IMR-90 (cell line): ENCODE data around the gene PSMB3. TPM values are rescaled to one million over a fixed set of nuclear protein-coding genes. Genes with fewer than 3 reads are reported as not detected.

Experiments used
- ATAC-seq: fragments of 200-7000 bp; cut with Tn5 transposase; 2 replicates; pipeline ENCODE4 v1.9.1; 2020; ENCODE audit warnings: low read depth, mild to moderate bottlenecking, moderate library complexity
- BruUV-seq: library from RNA; stranded (reverse); fragments of 400-500 nt; replicated peaks from 2 replicates; lab custom pipeline; 2021; lab: Mats Ljungman, UMichigan
- CTCF ChIA-PET: fragments of 300-600 bp; formaldehyde crosslinking; extraction: SDS; loops from one replicate; lab custom pipeline; 2021; ENCODE audit warnings: antibody characterized with exemption; lab: Yijun Ruan, JAX
- POLR2A ChIA-PET: fragments of 300-600 bp; sonication (Branson Sonifier 250); formaldehyde crosslinking; loops from one replicate; lab custom pipeline; 2022; ENCODE audit warnings: antibody characterized with exemption; ENCODE audit not compliant: unreplicated experiment; lab: Charles Lee
- DNase-seq: peaks from one replicate; pipeline ENCODE4 v3.0.0; 2013
- H2AFZ ChIP-seq: replicated peaks from 2 replicates; pipeline ENCODE3; 2013; ENCODE audit warnings: low read length, mild to moderate bottlenecking; ENCODE audit not compliant: poor library complexity
- H2AK5ac ChIP-seq: 2 replicates; pipeline ENCODE4 v1.6.1; 2013; ENCODE audit warnings: low read depth, low read length, inconsistent platforms
- H2AK9ac ChIP-seq: replicated peaks from 2 replicates; pipeline ENCODE3; 2013; ENCODE audit warnings: mild to moderate bottlenecking, low read depth, low read length, moderate library complexity; ENCODE audit not compliant: poor library complexity
- H2BK120ac ChIP-seq: 2 replicates; pipeline ENCODE4 v1.6.1; 2013; ENCODE audit warnings: low read depth, low read length, inconsistent platforms
- H2BK15ac ChIP-seq: 3 replicates; pipeline ENCODE4 v1.6.1; 2013; ENCODE audit warnings: low read depth, low read length, inconsistent platforms
- H2BK20ac ChIP-seq: 2 replicates; pipeline ENCODE4 v1.6.1; 2013; ENCODE audit warnings: low read depth, mild to moderate bottlenecking, inconsistent platforms, low read length, moderate library complexity
- H2BK5ac ChIP-seq: 2 replicates; pipeline ENCODE4 v1.6.1; 2013; ENCODE audit warnings: mild to moderate bottlenecking, low read depth, low read length, inconsistent platforms; ENCODE audit not compliant: poor library complexity, severe bottlenecking
- H3K14ac ChIP-seq: replicated peaks from 2 replicates; pipeline ENCODE4 v1.6.1; 2013; ENCODE audit warnings: low read depth, low read length, inconsistent platforms
- H3K18ac ChIP-seq: 2 replicates; pipeline ENCODE4 v1.6.1; 2013; ENCODE audit warnings: low read depth, low read length, control low read depth
- H3K23ac ChIP-seq: 2 replicates; pipeline ENCODE4 v1.6.1; 2013; ENCODE audit warnings: low read depth, low read length, inconsistent platforms
- H3K27ac ChIP-seq: 2 replicates; pipeline ENCODE4 v1.5.1; 2013; ENCODE audit warnings: mild to moderate bottlenecking, control low read depth, low read length; ENCODE audit not compliant: insufficient read depth
- H3K27me3 ChIP-seq: 2 replicates; pipeline ENCODE4 v1.6.1; 2013; ENCODE audit warnings: low read length; ENCODE audit not compliant: control insufficient read depth, insufficient read depth
- H3K36me3 ChIP-seq: 2 replicates; pipeline ENCODE4 v1.6.1; 2013; ENCODE audit warnings: low read length, mixed read lengths; ENCODE audit not compliant: control insufficient read depth, insufficient read depth
- H3K4ac ChIP-seq: 2 replicates; pipeline ENCODE4 v1.6.1; 2013; ENCODE audit warnings: low read depth, low read length, inconsistent platforms
- H3K4me1 ChIP-seq: 2 replicates; pipeline ENCODE4 v1.6.1; 2013; ENCODE audit warnings: low read length, mixed read lengths; ENCODE audit not compliant: control insufficient read depth, insufficient read depth
- H3K4me2 ChIP-seq: 2 replicates; pipeline ENCODE4 v1.6.1; 2013; ENCODE audit warnings: low read depth, mild to moderate bottlenecking, control low read depth, low read length, moderate library complexity
- H3K4me3 ChIP-seq: 2 replicates; pipeline ENCODE4 v1.5.1; 2013; ENCODE audit warnings: low read depth, mild to moderate bottlenecking, control low read depth, low read length, moderate library complexity; ENCODE audit not compliant: insufficient read depth
- H3K56ac ChIP-seq: 2 replicates; pipeline ENCODE4 v1.6.1; 2013; ENCODE audit warnings: low read length, inconsistent platforms; ENCODE audit not compliant: insufficient read depth; ENCODE audit errors: extremely low read depth
- H3K79me1 ChIP-seq, 2 experiments: 2 replicates each; pipeline ENCODE4 v1.6.1; 2013; ENCODE audit warnings: low read length in 2 of 2, inconsistent platforms in 1 of 2, low read depth in 1 of 2
- H3K9ac ChIP-seq: 2 replicates; pipeline ENCODE4 v1.6.1; 2013; ENCODE audit warnings: low read depth, low read length, control low read depth
- H3K9me1 ChIP-seq: 2 replicates; pipeline ENCODE4 v1.6.1; 2013; ENCODE audit warnings: low read length, inconsistent platforms; ENCODE audit not compliant: insufficient read depth
- H3K9me3 ChIP-seq: 2 replicates; pipeline ENCODE4 v1.6.1; 2013; ENCODE audit warnings: low read length; ENCODE audit not compliant: control insufficient read depth, insufficient read depth
- H4K20me1 ChIP-seq: 2 replicates; pipeline ENCODE4 v1.6.1; 2013; ENCODE audit warnings: low read length, inconsistent platforms; ENCODE audit not compliant: insufficient read depth
- H4K5ac ChIP-seq: 2 replicates; pipeline ENCODE4 v1.6.1; 2013; ENCODE audit warnings: mild to moderate bottlenecking, low read depth, low read length, control low read depth
- H4K8ac ChIP-seq, 2 experiments: 2 replicates each; pipeline ENCODE4 v1.6.1; 2013; ENCODE audit warnings: low read depth in 2 of 2, low read length in 2 of 2, control low read depth in 1 of 2, inconsistent platforms in 1 of 2
- H4K91ac ChIP-seq: 2 replicates; pipeline ENCODE4 v1.6.1; 2013; ENCODE audit warnings: low read depth, low read length, inconsistent platforms; ENCODE audit not compliant: insufficient read depth
- CEBPB ChIP-seq: IDR thresholded peaks from 2 replicates; pipeline ENCODE4 v1.6.1; 2012; ENCODE audit warnings: low read depth, low read length, improper control_type of control experiment
- CHD1 ChIP-seq: IDR thresholded peaks from 2 replicates; pipeline ENCODE4 v1.6.1; 2012; ENCODE audit warnings: low read depth, low read length, improper control_type of control experiment
- FOS ChIP-seq: fragments of 150-350 bp; IDR thresholded peaks from 2 replicates; pipeline ENCODE4 v1.6.1; 2016; ENCODE audit warnings: low read depth, low read length
- MAFK ChIP-seq: IDR thresholded peaks from 2 replicates; pipeline ENCODE4 v1.6.1; 2012; ENCODE audit warnings: low read depth, low read length, improper control_type of control experiment
- MXI1 ChIP-seq: IDR thresholded peaks from 2 replicates; pipeline ENCODE4 v1.6.1; 2012; ENCODE audit warnings: low read depth, mild to moderate bottlenecking, low read length, moderate library complexity, borderline replicate concordance
- NFE2L2 ChIP-seq: fragments of 150-350 bp; IDR thresholded peaks from 2 replicates; pipeline ENCODE4 v1.6.1; 2016; ENCODE audit warnings: low read depth, mild to moderate bottlenecking, low read length
- POLR2A ChIP-seq: IDR thresholded peaks from 2 replicates; pipeline ENCODE4 v1.6.1; 2012; ENCODE audit warnings: mild to moderate bottlenecking, low read depth, low read length
- RAD21 ChIP-seq: IDR thresholded peaks from 2 replicates; pipeline ENCODE4 v1.6.1; 2012; ENCODE audit warnings: low read length, improper control_type of control experiment
- RCOR1 ChIP-seq: IDR thresholded peaks from 2 replicates; pipeline ENCODE4 v1.6.1; 2012; ENCODE audit warnings: mild to moderate bottlenecking, low read length, improper control_type of control experiment; ENCODE audit not compliant: insufficient replicate concordance
- RFX5 ChIP-seq: IDR thresholded peaks from 2 replicates; pipeline ENCODE4 v1.8.0; 2012; ENCODE audit warnings: low read depth, mild to moderate bottlenecking, low read length, moderate library complexity
- SMC3 ChIP-seq: fragments of 150-350 bp; IDR thresholded peaks from 2 replicates; pipeline ENCODE4 v1.6.1; 2016; ENCODE audit warnings: low read depth, mild to moderate bottlenecking, antibody characterized with exemption, low read length, moderate library complexity
- WGBS, 2 experiments: methylation state at CpG; one replicate each; pipeline versions ENCODE4 v1.1.5 to v1.1.7; 2013; ENCODE audit warnings: missing lambda C conversion rate in 2 of 2; ENCODE audit not compliant: insufficient read length in 1 of 2; ENCODE audit errors: extremely low coverage in 2 of 2; 5-methylcytosine and 5-hydroxymethylcytosine counted together
- dilution Hi-C: fragments of 300-500 bp; cut with HindIII; formaldehyde crosslinking; loops from one replicate; pipeline ENCODE4 v1.14.3; 2018; ENCODE audit warnings: low sequenced_read_pairs; ENCODE audit not compliant: unreplicated experiment
- in situ Hi-C: fragments of 300-500 bp; cut with MboI; formaldehyde crosslinking; loops from 3 replicates; pipeline ENCODE4 v1.14.3; 2019; ENCODE audit warnings: low sequenced_read_pairs, inconsistent platforms, mixed read lengths
- intact Hi-C: fragments of 100-400 bp; cut with micrococcal nuclease; formaldehyde crosslinking; loops from 2 replicates; pipeline ENCODE4 v1.10.0; 2022
- polyA plus RNA-seq, 3 experiments: library from polyadenylated mRNA; depleted of rRNA; stranded (reverse); fragments of >200 nt; gene quantifications; 2 replicates each; pipeline ENCODE4 v1.2.3, GENCODE V29; 2012; ENCODE audit warnings: low replicate concordance in 1 of 3
- total RNA-seq: library from RNA; depleted of rRNA; stranded (reverse); fragments of >200 nt; gene quantifications from 2 replicates; pipeline ENCODE4 v1.2.3, GENCODE V29; 2012
- TF ChIP-seq, protein P1 (sequence below): conservative IDR thresholded peaks from 2 replicates; pipeline ENCODE4 v1.5.1; 2012; ENCODE audit warnings: mild to moderate bottlenecking, low read depth, low read length, improper control_type of control experiment
- TF ChIP-seq, protein P2 (sequence below): fragments of 150-350 bp; IDR thresholded peaks from 2 replicates; pipeline ENCODE4 v1.6.1; 2016; ENCODE audit warnings: low read depth, mild to moderate bottlenecking, low read length, moderate library complexity, borderline replicate concordance
- TF ChIP-seq, protein P3 (sequence below): fragments of 150-350 bp; IDR thresholded peaks from 2 replicates; pipeline ENCODE4 v1.6.1; 2017; ENCODE audit warnings: mild to moderate bottlenecking, antibody characterized with exemption, low read length, low read depth

PSMB3 gene
- total and polyA plus RNA-seq, 2 of the 4 experiments (the other 2 are of a cell fraction), result 480 to 828 TPM

DNA sequence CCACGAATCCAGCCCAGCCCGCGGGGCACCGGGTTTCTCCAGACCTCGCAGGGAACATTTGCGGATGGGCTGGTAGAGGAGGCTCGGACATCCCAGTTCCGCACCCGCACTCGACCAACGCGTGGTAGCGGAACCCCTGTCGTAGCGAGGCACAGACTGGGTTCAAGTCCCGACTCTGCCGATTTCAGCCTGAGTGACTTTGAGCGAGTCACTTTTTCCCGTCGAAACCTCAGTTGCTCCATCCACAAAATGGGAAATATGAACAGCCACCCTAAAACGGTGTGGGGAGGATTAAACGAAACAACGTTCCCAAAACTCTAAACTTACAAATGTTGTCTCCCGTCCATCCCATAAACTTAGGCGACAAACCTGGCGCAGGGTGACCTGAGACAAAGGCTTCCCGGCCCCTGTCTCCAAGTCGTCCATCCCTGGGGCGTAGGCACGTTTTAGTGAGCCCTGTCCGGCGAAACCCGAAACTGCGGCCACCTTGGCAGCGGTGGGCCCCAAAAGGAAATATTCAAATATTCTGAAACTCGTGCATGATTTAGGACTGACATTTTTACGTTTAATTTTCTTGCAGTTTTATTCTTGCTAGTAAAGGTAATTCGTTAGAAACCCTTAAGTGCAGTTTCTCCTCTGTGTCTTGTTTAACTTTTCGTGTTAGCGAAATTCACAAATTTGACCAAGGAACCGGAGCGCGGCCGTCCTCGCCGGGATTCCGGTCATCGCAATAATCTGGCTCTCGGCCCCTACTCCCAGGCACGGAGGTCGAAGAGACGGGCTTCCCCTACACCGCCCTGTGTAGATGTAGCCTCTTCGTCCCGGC is 49.4 kb upstream of the PSMB3 start:
- Histone ChIP-seq H4K91ac (peak overlapping the region; percentile 18), H2BK5ac (no peak overlapping the region), H3K4me1 (peaks cover 17% of the 10 kb centered on the region), H3K9me1 (peaks cover 17% of the 10 kb centered on the region), H3K79me1 (peaks cover 15 to 54% of the 10 kb centered on the region in 2 experiments; a peak in 3 of 4 replicates), H2BK20ac (no peak overlapping the region), H2AK9ac (peak overlapping the region; percentile 95), H2AK5ac (peak overlapping the region; percentile 33; the same call in 1 of the 2 replicates), H3K4ac (peak overlapping the region; percentile 68), H2BK15ac (no peak overlapping the region), H2AFZ (peak overlapping the region; percentile 94), H3K9me3 (no peaks in the 10 kb centered on the region), H3K36me3 (peaks cover 6% of the 10 kb centered on the region; the same call in 1 of the 2 replicates), H4K20me1 (peaks cover 20% of the 10 kb centered on the region; the same call in 1 of the 2 replicates), H2BK120ac (no peak overlapping the region), H3K4me3 (peak overlapping the region; percentile 95), H3K56ac (peak overlapping the region; percentile 57; the same call in 1 of the 2 replicates), H3K9ac (peak overlapping the region; percentile 95), H3K23ac (peak overlapping the region; percentile 69), H3K27me3 (no peaks in the 10 kb centered on the region), H3K4me2 (peak overlapping the region; percentile 100), H4K8ac (peak overlapping the region; percentile 93 to 99), H3K14ac (peak overlapping the region; percentile 38; the same call in 1 of the 2 replicates), H3K18ac (no peak overlapping the region), H3K27ac (peak overlapping the region; percentile 8; the same call in 1 of the 2 replicates), H4K5ac (peak overlapping the region; percentile 7; the same call in 1 of the 2 replicates)
- no TSS peak for BruUV-seq
- intact Hi-C loops, result loop anchor here (1.0 kb wide), 1 partner anchor 26 kb away; no protein-coding TSS in a partner anchor
- dilution Hi-C loops, result no loop called here
- in situ Hi-C loops, result no loop called here
- DNase-seq (no peak), ATAC-seq (no peak)
- POLR2A ChIA-PET, result no interaction called here
- 24% methylated on average over 31 of the region's 55 CpGs; no CpG with 5 or more reads in 1 of the 2 experiments for WGBS, 2 experiments
- CTCF ChIA-PET, result no interaction called here
- TF ChIP-seq, protein P1, sequence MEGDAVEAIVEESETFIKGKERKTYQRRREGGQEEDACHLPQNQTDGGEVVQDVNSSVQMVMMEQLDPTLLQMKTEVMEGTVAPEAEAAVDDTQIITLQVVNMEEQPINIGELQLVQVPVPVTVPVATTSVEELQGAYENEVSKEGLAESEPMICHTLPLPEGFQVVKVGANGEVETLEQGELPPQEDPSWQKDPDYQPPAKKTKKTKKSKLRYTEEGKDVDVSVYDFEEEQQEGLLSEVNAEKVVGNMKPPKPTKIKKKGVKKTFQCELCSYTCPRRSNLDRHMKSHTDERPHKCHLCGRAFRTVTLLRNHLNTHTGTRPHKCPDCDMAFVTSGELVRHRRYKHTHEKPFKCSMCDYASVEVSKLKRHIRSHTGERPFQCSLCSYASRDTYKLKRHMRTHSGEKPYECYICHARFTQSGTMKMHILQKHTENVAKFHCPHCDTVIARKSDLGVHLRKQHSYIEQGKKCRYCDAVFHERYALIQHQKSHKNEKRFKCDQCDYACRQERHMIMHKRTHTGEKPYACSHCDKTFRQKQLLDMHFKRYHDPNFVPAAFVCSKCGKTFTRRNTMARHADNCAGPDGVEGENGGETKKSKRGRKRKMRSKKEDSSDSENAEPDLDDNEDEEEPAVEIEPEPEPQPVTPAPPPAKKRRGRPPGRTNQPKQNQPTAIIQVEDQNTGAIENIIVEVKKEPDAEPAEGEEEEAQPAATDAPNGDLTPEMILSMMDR, result no peak
- no peak for TF ChIP-seq CHD1
- TF ChIP-seq RFX5, result no peak
- no peak for TF ChIP-seq CEBPB
- TF ChIP-seq NFE2L2, result no peak
- TF ChIP-seq, protein P2, sequence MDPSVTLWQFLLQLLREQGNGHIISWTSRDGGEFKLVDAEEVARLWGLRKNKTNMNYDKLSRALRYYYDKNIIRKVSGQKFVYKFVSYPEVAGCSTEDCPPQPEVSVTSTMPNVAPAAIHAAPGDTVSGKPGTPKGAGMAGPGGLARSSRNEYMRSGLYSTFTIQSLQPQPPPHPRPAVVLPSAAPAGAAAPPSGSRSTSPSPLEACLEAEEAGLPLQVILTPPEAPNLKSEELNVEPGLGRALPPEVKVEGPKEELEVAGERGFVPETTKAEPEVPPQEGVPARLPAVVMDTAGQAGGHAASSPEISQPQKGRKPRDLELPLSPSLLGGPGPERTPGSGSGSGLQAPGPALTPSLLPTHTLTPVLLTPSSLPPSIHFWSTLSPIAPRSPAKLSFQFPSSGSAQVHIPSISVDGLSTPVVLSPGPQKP, result no peak
- TF ChIP-seq, protein P3, sequence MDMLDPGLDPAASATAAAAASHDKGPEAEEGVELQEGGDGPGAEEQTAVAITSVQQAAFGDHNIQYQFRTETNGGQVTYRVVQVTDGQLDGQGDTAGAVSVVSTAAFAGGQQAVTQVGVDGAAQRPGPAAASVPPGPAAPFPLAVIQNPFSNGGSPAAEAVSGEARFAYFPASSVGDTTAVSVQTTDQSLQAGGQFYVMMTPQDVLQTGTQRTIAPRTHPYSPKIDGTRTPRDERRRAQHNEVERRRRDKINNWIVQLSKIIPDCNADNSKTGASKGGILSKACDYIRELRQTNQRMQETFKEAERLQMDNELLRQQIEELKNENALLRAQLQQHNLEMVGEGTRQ, result no peak
- no peak for TF ChIP-seq SMC3
- TF ChIP-seq POLR2A, result no peak
- no peak for TF ChIP-seq RAD21
- TF ChIP-seq FOS, result no peak
- no peak for TF ChIP-seq MXI1
- TF ChIP-seq MAFK, result no peak
- no peak for TF ChIP-seq RCOR1
